Measurements from ENCODE around the gene ITGBL1.

GRCh38 chr13:101649488-101650126, 197.1 kb downstream of the ITGBL1 start:
- TF ChIP-seq CTCF (IDR thresholded peaks at IDR 0.05) (no peak), POLR2A (IDR thresholded peaks at IDR 0.05) (no peak)
